Thyroid gland (tissue), 4 donors: ENCODE results near the gene ROCK2. TPM values are rescaled to one million over a fixed set of nuclear protein-coding genes. Genes with fewer than 3 reads are reported as not detected.

Experiments used
- DNase-seq, 2 donors: peaks; one replicate each; pipeline ENCODE4 v3.0.0-alpha.2; 2019
- H3K27ac ChIP-seq, 3 donors: fragments of 200-600 bp; sonication (generic); 1 replicate in 2 of 3; 2 replicates in 1 of 3; pipeline ENCODE4 v1.5.1; 2016 to 2019; ENCODE audit warnings: mild to moderate bottlenecking in 1 of 3, moderate library complexity in 1 of 3
- H3K27me3 ChIP-seq: fragments of 200-600 bp; sonication (generic); one replicate; pipeline ENCODE4 v1.5.1; 2019
- H3K36me3 ChIP-seq, 2 donors: fragments of 200-600 bp; sonication (generic); one replicate each; pipeline ENCODE4 v1.5.1; 2016 to 2019
- H3K4me1 ChIP-seq, 2 donors: fragments of 200-600 bp; sonication (generic); one replicate each; pipeline ENCODE4 v1.5.1; 2017 to 2019
- H3K4me3 ChIP-seq, 3 donors: fragments of 200-600 bp; sonication (generic); replicated peaks in 1 of 3; 1 replicate in 2 of 3; 2 replicates in 1 of 3; pipeline ENCODE4 v1.5.1; 2016; ENCODE audit warnings: mild to moderate bottlenecking in 1 of 3
- H3K9me3 ChIP-seq: fragments of 200-600 bp; sonication (generic); one replicate; pipeline ENCODE4 v1.5.1; 2017
- CTCF ChIP-seq, 6 experiments: fragments of 200-600 bp in 3 of 6; fragments of 450-650 bp in 3 of 6; sonication (generic) in 3 of 6; IDR thresholded peaks; one replicate each; pipeline ENCODE4 v1.5.1; 2016 to 2019; ENCODE audit warnings: antibody characterized with exemption in 6 of 6, mild to moderate bottlenecking in 2 of 6, inconsistent platforms in 1 of 6, moderate library complexity in 1 of 6
- POLR2A ChIP-seq, 2 donors: fragments of 450-650 bp; IDR thresholded peaks; one replicate each; pipeline ENCODE4 v1.6.1; 2017; ENCODE audit warnings: antibody characterized with exemption in 2 of 2, mild to moderate bottlenecking in 2 of 2, moderate library complexity in 1 of 2
- WGBS, 2 donors: methylation state at CpG; one replicate each; pipeline ENCODE4 v1.1.5; 2017; 5-methylcytosine and 5-hydroxymethylcytosine counted together
- intact Hi-C: fragments of 100-400 bp; cut with DNase I; formaldehyde crosslinking; loops from one replicate; pipeline ENCODE4 v1.15.1; 2023
- total RNA-seq, 4 donors: library from RNA; depleted of rRNA; stranded (reverse); fragments of >200 nt; gene quantifications; one replicate each; pipeline ENCODE4 v1.2.3, GENCODE V29; 2016

ROCK2 gene
- total RNA-seq, 4 donors from 2014 or later: 37.3 to 47.5 (median 42.1) TPM

- Histone ChIP-seq H3K4me3 (no peak overlapping the region), H3K4me1 (peaks cover 7 to 10% of the 10 kb centered on the region in 2 donors), H3K27ac (no peak overlapping the region), H3K27me3 (no peaks in the 10 kb centered on the region), H3K36me3 (no peaks in the 10 kb centered on the region), H3K9me3 (no peaks in the 10 kb centered on the region)
- intact Hi-C loops: no loop called here
- WGBS, 2 donors: 92 to 96% methylated on average over 1 of the region's 1 CpG
- DNase-seq: no peak
- TF ChIP-seq POLR2A (IDR thresholded peaks at IDR 0.05): no peak
Observed at GRCh38 chr2:11315074-11315705, 29.2 kb downstream of the ROCK2 start.

DNA sequence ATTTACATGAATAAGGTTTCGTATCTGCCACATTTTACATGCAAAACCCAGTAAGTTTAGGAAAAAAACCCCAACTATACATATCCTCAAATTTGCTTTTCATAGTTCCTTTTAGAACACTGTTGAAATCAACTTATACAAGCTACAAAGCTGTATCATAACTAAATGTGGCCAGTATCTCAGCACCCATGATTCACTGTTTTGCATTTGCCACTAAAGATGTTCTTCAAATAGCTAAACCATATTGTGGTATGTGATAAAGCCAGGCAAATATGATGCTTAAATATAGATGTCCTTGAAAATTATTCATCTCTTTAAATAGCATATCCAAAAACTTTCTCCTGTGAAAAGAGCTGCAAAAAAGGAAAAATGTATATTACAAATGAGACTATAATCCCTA lies 29.9 kb downstream of the ROCK2 start:
- no peaks in the 10 kb centered on the region for H3K36me3 ChIP-seq
- H3K9me3 ChIP-seq: no peaks in the 10 kb centered on the region
- peaks cover 2 to 4% of the 10 kb centered on the region in 2 donors for H3K4me1 ChIP-seq
- TF ChIP-seq CTCF (IDR thresholded peaks at IDR 0.05) (no peak), POLR2A (IDR thresholded peaks at IDR 0.05) (no peak)
- H3K27ac ChIP-seq: no peak overlapping the region
- no peak overlapping the region for H3K4me3 ChIP-seq
- intact Hi-C loops: no loop called here
- WGBS, 2 donors: 95 to 98% methylated on average over 1 of the region's 1 CpG
- H3K27me3 ChIP-seq: no peaks in the 10 kb centered on the region
- no peak for DNase-seq

DNA sequence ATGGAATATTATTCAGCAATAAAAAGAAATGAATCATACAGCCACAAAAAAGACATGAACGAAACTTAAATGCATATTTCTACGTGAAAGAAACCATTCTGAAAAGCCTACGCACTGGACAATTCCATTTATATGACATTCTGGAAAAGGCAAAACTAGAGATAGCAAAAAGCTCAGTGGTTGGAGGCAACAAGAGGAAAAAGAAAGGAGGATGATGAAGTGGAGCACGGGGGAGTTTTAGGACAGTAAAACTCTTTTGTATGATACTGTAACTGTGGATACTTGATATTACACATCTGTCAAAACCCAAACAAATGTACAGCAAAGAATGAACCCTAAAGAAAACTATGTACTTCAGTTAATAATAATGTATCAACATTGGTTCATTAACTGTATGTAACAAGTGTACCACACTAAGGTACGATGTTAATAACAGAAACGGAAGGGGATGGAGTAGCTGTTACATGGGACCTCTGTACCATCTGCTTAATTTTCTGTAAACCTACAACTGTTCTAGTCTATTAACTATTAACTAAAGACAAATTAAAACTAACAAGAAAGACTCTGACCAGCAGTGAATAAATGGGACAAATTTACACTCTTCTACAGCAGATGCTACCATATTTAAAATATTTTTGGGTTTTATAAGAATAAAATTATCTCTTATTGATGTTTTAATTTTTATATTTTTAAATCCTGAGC lies 31.5 kb downstream of the ROCK2 start:
- no peaks in the 10 kb centered on the region for H3K36me3 ChIP-seq
- 96 to 97% methylated on average over 6 of the region's 6 CpGs for WGBS, 2 donors
- intact Hi-C loops: no loop called here

DNA sequence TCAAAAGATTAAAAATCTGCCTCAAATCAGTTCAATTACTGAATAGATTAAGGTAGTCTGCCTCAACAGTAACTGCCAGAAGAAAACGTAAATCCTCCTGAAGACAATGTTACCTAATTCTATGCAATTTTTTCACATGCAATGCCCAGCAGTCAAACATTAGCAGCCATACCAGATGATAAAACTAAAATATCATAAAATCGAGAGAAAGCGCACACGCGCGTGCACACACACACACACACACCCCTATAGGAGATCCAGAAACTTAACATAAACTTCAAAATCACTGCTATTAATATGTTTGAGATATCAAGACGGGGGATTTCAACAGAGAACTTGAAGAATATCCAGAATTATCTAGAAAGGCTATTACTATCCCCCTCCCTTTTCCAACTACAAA lies 32.9 kb downstream of the ROCK2 start:
- no peak for DNase-seq
- WGBS, 2 donors: 85 to 90% methylated on average over 7 of the region's 7 CpGs
- H3K36me3 ChIP-seq: no peaks in the 10 kb centered on the region
- intact Hi-C loops: no loop called here
- TF ChIP-seq POLR2A (IDR thresholded peaks at IDR 0.05): no peak
- no peak for TF ChIP-seq CTCF (IDR thresholded peaks at IDR 0.05)
- H3K4me1 ChIP-seq: peaks cover 2 to 6% of the 10 kb centered on the region in 2 donors
- no peak overlapping the region for H3K27ac ChIP-seq
- H3K4me3 ChIP-seq: no peak overlapping the region
- no peaks in the 10 kb centered on the region for H3K9me3 ChIP-seq
- H3K27me3 ChIP-seq: no peaks in the 10 kb centered on the region

More for the DNA sequence above, 31.5 kb downstream of the ROCK2 start:
- no peak for TF ChIP-seq POLR2A (IDR thresholded peaks at IDR 0.05)
- no peak for TF ChIP-seq CTCF (IDR thresholded peaks at IDR 0.05)
- Histone ChIP-seq H3K9me3 (no peaks in the 10 kb centered on the region), H3K4me3 (no peak overlapping the region), H3K27me3 (no peaks in the 10 kb centered on the region), H3K27ac (no peak overlapping the region), H3K4me1 (peaks cover 2 to 4% of the 10 kb centered on the region in 2 donors)
- DNase-seq: no peak

DNA sequence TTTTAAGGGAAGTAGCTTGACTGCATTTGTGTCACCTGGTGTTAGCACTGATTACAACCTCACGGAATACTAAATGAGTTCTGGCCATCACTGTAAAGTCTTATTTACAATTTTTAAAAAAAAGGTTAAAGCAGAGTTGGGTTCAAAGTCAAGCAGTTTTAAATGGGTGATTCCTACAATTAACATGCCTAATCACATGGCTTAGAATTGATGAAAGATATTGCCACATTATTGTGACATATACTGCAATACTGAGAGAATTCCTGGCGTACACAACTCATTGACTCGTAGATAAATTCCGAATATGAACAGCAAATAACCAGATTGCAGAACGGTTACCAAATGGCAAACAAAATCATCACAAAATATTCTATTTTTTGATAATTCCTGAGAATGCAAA lies 34.2 kb downstream of the ROCK2 start:
- no peak for DNase-seq
- H3K27me3 ChIP-seq: no peaks in the 10 kb centered on the region
- intact Hi-C loops: no loop called here
- no peaks in the 10 kb centered on the region for H3K9me3 ChIP-seq
- H3K36me3 ChIP-seq: no peaks in the 10 kb centered on the region
- no peak overlapping the region for H3K27ac ChIP-seq
- H3K4me3 ChIP-seq: no peak overlapping the region
- TF ChIP-seq POLR2A (IDR thresholded peaks at IDR 0.05): no peak
- no peak for TF ChIP-seq CTCF (IDR thresholded peaks at IDR 0.05)
- 72 to 80% methylated on average over 5 of the region's 5 CpGs for WGBS, 2 donors
- H3K4me1 ChIP-seq: peaks cover 0 to 17% of the 10 kb centered on the region in 2 donors
